ENCODE results near the gene FOXJ3. TPM values are rescaled to one million over a fixed set of nuclear protein-coding genes. Genes with fewer than 3 reads are reported as not detected.
A peak's percentile ranks its signal among the peaks of the same experiment; 100 is the strongest.

The FOXJ3 gene
- polyA plus RNA-seq, 10 donors = 27.1 to 45.8 (median 36.9) TPM

DNA sequence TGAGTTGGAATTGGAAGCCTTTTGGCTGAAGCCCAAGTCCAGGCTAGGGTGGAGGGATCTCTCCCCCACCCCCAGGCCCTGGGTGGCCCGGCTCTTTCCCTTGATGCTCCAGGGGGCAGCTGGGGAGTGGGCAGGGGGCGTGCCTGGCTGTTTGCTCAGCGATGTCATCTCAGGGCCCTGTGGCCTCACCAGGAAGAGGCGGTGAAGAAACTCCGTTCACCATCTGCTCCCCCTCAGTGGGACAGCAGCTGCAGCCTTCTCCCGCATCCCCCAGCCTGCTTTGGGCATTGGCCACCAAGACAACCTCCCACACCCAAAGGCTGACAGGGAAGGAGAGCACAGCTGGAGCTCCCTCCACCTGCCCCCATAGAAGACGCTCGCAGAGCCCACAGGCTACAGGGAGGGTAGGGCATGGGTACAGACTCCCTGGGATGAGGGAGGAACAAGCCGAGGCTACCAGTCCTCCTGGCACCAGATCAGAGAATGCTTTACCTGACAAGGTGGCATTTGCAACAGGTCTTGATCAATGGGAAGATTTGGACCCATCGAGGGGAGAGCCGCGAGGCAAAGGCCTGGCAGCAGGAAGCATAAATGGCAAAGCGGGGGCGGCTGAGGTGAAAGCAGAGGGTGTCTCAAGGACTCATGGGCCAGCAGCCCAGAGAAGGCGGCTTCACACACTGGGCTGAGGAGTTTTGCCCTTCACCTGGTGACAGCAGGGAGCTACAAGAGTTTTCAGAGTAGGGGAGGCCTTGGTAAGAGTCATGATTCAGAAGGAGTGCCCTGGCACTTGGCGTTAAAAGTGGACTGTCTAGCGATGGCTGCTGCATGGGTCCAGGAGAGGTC lies 164.0 kb downstream of the FOXJ3 start:
- DNase-seq = peak in 1 of 3 donors; percentile 43

DNA sequence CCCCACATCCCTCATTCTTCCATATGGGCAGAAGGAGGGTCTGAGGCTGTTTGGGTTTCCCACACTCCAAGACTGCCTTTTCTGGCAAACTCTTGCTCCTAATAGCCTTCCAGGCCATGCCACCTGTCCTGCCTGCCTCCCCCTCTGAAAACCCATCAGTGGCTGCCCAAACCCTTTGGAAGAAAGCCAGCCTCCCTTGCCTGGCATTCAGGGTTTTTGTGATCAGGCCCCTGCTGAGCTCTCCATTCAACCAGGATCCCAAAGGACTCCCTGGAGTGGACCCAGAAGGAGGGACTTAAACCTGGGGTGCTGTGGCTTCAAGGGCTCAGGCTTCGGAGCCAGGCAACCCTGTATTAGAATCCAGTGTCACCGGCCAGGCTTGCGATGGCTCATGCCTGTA lies 166.3 kb downstream of the FOXJ3 start:
- DNase-seq = no peak

DNA sequence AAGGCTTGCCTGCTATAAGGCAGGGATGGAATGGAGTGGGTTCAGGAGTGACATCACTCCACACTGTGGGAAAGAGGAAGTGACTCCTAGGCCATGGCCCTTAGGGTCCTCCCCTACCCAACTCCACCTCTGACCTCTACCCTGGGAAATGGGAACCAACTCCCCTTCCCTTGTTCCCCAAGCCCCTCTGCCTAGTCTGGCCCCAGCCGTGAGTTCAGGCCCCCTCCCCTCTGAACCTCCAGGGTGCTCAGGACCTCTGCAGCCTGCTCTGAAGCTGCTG lies 166.7 kb downstream of the FOXJ3 start:
- no peak for DNase-seq

DNA sequence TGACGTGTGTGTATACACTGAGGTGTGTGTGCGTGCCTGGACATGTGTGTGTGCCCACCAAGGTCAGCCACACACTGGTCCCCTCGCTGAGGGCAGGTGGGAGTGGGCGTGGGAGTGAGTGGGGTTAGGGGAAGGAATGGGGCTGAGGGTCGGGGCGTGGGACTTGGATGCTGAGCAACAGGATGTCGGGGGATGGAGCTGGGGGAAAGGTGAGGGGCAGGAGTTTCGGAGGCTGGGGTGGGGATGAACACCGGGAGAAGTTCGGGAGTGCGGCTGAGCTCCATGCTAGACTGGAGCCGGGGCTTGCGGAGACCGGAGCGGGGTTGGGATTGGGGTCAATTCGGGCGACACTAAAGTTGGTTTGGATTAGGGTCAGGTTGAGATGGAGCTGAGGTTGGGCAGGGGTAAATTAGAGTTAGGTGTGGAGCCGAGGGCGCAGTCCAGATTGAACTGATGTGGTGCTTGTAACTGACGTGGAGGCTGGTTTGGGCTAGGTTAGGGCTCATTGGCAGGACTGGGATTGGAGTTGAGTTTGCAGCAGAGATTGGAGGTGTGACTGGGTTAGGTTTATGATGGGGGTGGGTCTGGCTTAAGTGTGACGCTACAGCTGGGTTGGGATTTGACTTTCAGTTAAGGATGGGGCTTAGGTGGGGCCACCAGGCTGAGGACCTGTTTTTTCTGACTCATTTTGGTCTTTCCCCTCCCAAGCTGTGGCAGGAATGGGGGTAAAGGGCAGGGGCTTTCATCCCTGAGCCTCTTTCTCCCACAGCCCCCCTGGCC lies 167.2 kb downstream of the FOXJ3 start:
- DNase-seq = no peak

DNA sequence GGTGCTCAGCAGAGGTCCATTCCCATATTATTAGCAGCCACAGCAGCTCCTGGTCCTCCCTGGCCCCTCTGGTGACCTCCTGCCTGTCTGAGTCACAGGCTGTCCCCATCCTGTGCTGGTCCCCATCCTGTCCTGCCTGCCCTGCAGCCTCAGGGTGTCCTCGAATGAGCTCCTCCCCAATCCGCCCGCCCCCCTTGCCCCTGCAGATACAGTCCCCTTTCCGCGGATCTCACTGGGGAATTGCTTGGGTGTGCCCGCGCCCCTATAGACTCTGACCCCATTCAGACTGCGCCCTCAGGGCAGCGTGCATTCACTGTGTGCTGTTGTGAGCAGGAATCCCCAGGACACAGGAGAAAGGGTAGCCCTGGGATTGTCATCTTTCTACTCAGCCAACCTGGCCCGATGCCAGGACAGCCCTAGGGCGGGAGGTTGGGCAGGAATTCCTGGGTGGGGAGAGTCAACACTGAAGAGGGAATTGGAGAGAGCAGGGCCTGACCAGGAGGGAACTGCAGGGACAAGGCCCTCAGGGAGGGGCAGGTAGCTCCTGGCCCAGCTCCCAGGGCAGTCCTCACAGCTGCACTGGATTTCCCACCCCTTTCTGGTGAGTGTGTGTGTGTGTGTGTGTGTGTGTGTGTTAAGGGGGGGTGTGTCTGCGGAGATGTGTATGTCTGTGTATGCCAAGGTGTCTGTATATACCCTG lies 169.4 kb downstream of the FOXJ3 start:
- DNase-seq = peak in 1 of 3 donors; percentile 52

DNA sequence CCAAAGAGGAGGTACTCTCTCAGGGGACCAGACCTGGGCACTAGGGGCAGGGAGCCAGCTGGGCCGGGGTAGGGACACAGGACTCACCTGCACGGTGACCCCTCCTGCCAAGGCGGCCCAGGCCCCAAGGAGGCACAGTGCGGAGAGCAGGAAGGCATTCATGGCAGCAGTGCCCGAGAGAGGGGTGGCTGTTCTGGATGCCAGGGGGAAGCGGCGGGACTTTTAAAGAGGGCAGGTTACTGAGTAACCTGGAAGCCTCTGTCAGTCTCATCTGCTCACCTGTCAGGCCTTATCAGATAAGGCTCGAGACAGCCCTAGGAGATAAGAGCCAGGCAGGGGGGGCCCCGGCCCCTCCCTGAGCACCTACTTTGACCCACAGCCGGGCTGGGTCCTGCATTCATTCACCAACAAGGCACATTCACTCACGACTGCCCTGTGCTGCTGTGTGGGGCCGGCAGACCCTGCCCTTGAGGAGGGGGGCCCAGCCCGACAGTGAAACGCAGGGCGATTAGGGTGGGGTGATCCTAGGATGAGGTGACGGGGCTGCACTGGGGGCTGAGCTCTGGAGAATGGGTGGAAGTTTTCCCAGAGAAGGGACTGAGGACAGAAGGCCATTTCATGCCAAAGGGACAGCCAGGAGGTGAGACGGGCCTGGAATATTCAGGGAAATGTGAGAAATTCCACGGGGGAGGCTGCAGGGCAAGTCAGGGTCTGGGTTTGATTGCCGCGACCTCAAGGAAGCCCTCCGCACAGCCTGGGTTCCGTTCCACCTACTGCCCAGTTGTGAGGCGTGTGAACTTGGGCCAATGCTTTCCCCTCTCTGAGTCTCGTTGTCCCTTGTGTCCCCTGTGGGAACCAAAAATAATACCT lies 170.2 kb downstream of the FOXJ3 start, which contains the start of gene GUCA2A:
Gene GUCA2A, minus strand, starts transcription at position 195 of the 870 bp plus-strand sequence. Its CDS starts 33 bp downstream, at position 162.
- no peak for DNase-seq

DNA sequence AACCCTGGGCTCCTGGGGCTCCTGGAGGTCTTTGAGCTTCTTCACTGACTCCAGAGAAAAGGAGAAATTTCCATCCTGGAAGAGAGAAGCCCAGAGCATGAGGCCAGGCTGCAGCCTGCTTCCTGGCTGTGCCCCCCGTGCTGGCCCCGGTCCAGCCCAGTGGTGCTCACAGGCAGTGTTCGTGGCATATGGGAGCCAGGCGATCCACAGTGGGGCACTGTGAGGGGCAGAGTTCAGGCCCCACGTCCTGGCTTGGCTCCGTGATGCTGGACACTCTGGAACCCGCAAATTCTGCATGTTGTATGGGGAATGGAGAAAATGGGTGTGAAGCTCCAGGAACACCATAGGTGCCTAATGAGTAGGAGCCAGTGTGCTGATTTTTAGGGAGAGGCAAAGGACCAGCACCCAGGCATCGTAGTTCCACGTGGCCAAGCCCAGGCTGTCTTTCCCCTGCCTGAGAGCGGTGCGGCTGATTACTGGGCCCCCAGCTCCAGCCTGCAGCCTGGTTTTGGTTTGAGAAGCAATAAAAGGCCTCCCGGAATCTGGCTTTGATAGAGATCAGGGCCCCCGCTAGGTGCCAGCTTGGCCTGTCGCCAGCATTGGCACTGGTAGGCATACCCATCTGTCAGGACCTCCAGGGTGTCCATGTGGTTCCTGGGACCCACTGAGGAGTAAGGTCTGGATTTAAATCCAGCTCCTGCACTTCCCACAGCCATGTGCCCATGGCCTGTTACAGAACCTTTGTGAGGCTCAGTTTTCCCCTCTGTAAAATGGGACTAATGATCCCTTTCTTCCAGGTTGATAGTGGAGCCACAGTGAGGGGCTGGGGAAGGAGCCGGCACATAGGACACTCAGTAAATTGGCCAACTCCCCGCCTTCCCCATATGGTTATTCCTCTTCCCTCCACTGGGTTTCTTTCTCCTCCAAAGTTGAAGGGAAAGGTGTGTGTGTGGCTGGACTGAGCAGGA lies 171.2 kb downstream of the FOXJ3 start:
- DNase-seq = no peak

DNA sequence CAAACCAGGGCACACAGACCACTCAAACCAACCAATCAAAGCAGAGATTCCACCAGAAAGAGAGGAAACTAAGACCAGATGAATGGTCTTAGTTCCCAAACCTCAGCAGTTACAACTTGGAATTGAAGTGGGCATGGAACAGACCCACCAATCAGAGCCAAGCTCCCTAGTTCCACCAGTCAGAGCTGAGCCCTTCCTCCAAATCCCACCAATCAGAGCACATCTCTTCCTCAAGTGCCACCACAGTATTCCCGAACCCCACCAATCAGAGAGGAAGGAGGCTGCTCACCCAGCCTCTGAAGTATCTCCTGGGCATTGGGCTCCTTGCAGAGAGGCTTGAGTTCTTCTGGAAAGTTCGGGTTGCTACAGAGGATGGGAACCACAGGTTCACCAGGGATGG lies 171.9 kb downstream of the FOXJ3 start:
- DNase-seq = no peak

DNA sequence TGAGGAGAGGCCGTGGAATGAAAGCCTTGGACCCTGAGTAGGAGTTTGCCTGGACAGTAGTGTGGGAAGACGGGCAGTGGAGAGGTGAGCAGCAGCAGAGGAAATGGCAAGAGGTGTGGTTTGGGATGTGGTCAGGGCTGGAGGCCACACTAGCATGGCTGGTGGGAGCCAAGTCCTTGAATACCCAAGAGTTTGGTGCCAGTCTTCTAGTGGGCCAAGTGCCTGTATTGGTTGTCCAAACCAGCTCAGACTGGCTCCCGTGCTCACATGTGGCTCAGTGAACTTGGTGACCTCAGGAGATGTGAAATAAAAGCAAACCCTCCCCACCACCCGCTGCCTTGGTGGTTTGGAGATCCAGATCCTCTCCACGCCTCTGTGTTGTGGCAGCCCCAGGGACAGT lies 172.9 kb downstream of the FOXJ3 start:
- DNase-seq = no peak

DNA sequence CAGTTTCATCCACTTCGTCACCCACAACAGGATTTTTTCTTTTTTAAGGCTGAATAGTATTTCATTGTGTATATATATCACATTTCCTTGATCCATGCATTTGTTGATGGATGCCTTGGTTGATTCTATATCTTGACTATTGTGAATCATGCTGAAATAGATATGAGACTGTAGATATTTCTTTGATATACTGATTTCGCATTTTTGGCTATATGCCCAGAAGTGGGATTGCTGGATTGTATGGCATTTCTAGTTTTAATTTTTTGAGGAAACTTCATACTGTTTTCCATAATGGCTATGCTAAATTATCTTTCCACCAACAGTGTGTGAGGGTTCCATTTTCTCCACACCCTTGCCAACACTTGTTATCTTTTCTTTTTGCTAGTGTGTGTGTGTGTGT lies 176.8 kb downstream of the FOXJ3 start:
- DNase-seq = no peak

DNA sequence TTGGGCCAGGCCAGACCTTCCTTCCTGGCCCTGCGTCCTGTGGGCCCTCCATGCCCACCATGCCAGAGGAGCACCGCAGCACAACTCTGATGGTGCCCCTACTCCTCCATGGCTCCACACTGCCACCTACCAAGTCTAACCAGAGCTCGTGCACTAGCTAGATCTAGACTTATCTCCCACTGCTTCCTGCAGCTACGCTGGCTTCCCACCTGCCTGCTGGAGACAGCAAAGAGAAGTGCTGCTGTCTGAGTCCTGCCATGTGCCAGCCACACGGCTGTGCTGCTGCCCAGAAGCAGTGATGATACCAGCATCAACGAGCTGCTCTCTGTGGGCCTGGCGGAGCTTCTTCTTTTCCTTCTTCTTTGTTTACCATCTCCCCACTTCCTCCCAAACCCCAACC lies 177.4 kb downstream of the FOXJ3 start:
- DNase-seq = no peak

DNA sequence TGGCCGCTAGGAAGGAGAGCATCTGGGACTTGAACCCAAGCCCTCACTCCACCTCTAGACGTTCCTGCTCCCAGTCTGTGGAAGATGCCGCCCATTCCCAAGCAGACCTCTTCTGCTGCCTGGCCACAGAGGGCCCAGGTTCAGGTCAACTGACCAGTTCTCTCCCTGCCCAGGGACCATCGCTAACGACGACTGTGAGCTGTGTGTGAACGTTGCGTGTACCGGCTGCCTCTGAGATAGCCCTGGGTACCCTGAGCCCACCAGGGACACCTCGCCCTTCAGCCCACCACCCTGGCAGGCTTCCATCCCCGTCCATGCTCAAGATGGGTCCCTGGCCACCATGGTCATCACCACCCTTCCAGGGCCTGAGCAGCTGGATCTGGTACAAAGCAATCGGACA lies 179.7 kb downstream of the FOXJ3 start:
- DNase-seq = no peak

DNA sequence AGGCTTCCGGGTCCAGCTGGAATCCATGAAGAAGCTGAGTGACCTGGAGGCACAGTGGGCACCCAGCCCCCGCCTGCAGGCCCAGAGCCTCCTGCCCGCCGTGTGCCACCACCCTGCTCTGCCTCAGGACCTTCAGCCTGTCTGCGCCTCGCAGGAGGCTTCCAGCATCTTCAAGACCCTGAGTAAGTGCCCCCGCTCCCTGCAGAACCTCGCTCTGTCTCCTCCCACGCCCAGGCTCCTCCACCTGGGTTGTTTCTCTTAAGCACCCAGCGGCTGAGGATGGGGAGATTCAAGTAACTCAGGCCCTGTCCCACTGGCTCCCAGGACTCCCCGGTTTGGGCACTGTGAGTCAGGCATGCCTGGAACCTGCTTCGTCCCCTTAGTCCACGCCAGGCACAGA lies 180.3 kb downstream of the FOXJ3 start:
- DNase-seq = no peak

DNA sequence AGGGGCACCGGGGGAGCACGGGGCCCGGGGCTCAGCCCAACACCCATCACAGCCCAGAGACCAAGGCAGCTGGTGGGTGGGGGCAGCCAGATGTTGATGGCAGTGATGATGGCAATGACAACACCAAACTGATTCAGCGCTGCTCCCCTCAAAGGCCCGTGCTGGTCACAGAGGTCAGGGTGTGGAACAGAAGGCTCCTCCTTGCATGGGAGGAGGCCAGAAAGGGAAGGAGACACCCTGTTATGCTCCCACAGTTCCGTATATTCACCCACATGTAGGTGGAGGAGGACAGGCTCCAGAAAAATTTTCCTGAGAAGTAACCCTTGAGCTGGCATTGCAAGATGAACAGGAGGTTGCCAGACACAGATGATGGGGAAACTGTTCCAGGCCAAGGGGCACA lies 181.4 kb downstream of the FOXJ3 start:
- no peak for DNase-seq

DNA sequence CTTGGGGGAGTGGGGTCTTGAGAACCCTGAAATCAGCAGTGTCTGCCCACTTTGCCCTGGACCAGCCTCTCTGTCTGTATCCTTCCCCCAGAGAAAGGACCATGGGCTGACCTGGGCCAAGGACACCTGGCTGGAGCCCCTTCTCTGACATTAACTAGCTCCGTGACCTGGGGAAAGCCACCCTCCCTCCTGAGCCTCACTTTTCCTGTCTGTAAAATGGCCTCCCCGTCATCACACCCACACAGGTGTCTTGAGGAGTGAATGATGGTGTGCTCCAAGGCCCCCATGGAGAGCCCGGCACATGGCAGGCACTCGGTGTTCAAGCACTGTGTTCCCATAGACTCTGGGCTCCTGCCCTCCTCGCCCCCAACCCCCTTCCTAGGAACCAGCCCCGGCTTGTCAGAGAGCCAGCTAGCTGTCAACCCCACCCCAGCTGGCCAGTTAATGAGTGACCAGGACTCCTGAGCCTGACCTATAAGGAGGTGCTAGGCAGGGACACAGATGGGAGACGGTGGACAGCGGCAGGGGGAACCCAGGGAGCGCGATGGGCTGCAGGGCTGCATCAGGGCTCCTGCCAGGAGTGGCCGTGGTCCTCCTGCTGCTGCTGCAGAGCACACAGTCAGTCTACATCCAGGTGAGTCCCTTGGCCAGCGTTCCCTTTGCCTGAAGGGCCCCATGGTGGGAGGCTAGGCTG lies 182.0 kb downstream of the FOXJ3 start, which contains the start of gene GUCA2B:
Gene GUCA2B, plus strand, starts transcription at position 504 of the 694 bp plus-strand sequence. Its CDS starts 41 bp downstream, at position 545.
- DNase-seq = no peak

DNA sequence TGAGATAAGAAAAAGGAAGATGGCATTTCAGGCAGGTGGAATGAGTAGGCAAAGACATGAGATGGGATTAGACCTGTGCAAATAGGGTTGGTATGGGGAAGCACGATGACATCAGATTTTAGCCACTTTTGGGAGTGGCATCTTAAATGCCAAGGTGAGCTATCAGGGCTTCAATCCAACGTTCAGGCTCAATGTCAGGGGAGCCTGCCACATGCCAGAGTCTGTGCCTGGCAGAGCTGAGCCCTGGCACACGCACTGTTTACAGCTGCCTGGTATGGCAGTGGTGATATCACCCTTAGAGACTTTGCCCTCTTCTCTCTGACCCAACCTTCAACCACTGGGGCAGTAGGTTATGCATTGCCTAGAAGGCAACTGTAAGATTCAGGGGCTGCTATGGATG lies 182.9 kb downstream of the FOXJ3 start:
- DNase-seq = no peak

DNA sequence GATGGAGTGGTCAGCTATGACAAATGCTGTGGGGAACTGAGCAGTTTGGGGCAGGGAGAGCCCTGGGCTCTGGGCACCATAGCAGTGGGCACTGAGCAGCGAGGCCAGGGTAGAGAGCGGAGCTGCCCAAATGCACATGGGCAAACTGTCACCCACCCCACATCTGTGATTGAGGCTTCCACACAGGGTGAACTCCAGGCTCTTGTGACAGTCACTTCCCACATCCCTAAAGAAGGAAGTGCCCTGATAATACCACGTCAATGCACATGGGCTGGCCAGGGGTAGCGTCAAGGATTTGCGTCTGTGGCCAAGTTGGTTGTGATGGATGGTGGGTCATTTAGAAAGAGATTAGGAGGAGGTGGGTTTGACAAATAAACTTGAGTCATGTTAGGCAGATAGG lies 184.4 kb downstream of the FOXJ3 start:
- DNase-seq = no peak

DNA sequence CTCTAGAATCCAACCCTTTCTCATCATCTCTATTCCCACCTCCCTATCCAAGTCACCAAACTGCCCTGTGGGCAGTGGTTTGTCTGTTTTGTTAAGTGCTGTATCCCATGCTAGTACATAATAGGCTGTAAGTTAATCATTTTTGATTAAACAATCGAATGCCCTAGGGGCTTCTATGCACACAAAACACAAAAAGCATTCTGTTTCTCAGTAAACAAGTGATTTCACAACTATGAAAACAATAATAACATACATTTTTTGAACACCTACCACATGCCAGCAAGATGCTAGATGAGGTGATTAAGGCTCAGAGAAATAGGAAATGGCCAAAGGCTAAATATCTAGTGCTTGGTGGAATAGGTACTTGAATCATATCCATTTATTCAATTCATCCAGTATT lies 186.9 kb downstream of the FOXJ3 start:
- DNase-seq = no peak

DNA sequence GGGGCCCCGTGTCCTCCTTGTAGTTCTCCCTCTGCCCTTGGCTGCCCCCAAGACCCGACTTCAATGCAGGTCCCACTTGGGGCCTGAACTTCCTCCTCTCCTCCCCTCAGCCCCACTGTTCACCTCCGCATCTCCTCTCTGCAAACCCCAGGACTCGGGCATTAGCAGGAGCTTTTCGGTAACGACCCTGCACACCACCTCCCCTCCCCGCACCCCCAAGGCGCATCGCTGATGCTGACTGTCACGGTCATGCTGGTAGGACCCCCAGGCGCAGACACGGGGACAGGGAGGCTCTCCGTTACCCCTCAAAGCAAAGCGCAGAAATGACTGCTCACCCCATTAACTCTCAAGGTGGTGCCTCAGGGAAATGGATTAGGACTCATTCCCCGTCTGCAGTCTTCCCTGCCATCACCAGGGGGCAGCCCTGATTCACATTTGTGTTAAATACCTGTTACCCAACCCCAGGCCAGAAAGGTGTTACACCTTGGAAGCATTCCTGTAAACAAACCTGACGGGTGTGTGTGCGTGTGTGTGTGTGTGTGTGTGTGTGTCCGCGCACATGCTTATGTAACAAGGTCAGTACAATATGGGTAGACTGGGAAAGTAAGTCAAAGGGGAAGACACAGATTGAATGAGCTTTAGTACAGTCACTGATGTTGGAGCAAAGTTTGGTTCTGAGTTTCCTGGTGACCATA lies 188.3 kb downstream of the FOXJ3 start:
- DNase-seq = peak in 2 of 3 donors; percentile 27 to 59

Data from muscle of back (tissue), 11 donors.